ENCODE data around the gene TSPAN13.
A peak's percentile ranks its signal among the peaks of the same experiment; 100 is the strongest.

TSPAN13 gene

DNA sequence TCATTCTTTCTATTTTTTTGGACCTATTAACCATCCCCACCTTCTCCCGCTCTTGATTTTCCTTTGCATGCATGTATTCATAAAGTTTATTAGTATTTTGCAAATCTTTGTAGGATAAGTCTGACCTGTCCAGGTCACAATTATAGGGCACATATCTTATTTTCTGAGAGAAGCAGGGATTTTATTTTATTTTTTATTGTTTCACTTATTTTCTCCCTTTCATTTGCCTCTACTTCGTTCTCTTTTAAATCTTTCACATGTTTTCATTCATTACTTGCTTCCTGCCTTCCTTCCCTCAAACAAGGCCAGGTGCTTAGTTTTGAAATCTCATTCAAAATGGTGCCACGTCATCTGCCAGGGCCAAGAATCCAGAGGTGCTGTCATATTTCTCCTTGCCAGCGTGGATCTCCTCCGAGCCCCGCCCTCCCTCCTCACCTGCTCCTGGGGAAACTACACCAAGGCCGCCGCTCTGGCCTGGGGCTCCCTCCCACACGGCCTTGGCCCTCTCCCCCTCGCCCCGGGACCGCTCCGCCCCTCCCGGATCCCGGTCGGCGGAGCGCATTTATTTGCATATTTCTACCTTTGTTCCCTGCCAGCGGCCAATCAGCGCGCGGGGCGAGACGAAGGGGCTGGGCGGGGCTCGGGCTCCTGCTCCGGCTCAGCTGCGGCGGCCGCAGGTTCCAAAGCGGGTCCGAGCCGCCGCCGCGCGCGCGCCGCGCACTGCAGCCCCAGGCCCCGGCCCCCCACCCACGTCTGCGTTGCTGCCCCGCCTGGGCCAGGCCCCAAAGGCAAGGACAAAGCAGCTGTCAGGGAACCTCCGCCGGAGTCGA lies at the start of gene TSPAN13:
Gene TSPAN13 (plus strand): TSS at position 654 of the 830 bp plus-strand sequence. CDS start 213 bp downstream, outside the sequence.
- DNase-seq, result peak; percentile 81

GRCh38 chr7:16708511-16708910 lies 45.0 kb upstream of the TSPAN13 start:
- no peak for DNase-seq

GRCh38 chr7:16708980-16709379 lies 44.6 kb upstream of the TSPAN13 start:
- DNase-seq, result no peak

- DNase-seq, result no peak
These were observed 42.9 kb upstream of the TSPAN13 start for GRCh38 chr7:16710651-16711050.

GRCh38 chr7:16711730-16712129 lies 41.8 kb upstream of the TSPAN13 start:
- DNase-seq, result no peak

DNA sequence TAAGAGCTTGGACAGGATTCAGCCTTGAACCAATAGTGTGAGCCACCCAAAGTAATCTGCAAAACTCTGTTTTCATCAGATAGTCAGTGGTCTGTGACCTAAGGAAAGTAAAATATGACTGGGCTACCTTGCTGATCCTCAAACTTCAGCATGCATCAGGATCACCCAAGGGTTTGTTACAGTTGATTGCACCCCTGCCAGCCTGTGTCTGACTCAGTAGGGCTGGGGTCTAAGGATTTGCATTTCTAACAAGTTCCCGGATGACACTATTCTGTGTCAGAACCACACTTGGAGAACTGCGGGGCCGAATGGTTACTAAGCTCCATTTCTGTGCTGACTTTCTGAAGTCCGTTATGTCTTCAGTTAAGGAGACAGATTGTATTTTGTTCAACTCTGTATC lies 40.6 kb upstream of the TSPAN13 start:
- peak; percentile 19 for DNase-seq

DNA sequence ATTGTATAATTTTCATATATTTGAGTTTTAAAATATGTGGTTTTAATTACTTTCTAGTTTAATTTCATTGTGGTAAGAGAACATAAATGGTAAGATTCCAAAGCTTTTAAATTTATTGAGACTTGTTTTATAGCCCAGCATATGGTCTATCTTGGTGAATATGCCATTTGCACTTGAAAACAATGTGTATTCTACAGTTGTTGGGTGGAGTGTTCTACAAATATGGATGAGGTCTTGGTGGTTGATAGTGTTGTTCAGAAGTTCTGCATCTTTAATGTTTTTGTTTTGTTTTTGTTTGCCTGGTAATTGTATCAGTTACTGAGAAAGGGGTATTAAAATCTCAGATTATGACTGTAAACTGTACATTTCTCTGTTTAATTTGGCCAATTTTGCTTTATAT lies 37.6 kb upstream of the TSPAN13 start:
- no peak for DNase-seq

- DNase-seq, result no peak
These were observed 35.4 kb upstream of the TSPAN13 start for GRCh38 chr7:16718111-16718656.

DNA sequence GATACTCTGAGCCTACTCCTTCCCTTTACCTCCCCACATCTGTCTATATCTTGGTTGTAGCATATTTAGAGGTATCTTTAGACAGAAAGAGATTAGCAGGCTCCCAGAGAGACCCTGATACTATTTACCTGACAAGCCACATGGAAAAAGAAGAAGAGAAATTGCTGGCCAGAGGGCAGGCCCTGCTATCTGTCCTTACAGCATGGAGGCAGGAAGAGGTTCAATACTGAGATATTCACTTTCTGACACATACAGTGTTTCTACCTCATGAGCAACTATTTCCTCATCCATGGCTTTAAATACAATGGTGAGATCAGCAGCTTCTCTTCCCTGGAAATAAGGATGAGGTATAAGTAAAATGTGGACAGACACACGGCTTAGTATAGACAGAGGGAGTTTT lies 33.9 kb upstream of the TSPAN13 start:
- DNase-seq, result no peak

GRCh38 chr7:16721541-16721940 lies 32.0 kb upstream of the TSPAN13 start:
- peak; percentile 25 for DNase-seq

GRCh38 chr7:16724344-16724743 lies 29.2 kb upstream of the TSPAN13 start:
- no peak for DNase-seq

- DNase-seq, result no peak
These were observed 27.4 kb upstream of the TSPAN13 start for GRCh38 chr7:16726189-16726588.

- no peak for DNase-seq
These were observed 25.8 kb upstream of the TSPAN13 start for GRCh38 chr7:16727736-16728135.

DNA sequence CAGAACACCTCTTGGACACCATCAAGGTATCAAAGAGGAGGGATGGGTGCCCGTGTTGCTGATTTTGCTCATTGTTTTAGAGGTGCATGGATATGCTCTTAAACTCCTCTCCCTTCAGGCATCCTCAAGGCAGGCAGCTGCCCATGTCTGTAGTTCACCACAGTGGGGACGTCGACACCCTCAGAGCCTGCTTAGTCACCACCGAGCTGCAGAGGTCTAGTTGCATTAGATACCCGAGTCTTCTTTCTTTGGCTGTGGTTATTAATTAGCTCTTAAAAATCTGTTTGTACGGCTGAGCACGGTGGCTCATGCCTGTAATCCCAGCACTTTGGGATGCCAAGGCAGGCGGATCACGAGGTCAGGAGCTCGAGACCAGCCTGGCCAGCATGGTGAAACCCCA lies 24.7 kb upstream of the TSPAN13 start:
- no peak for DNase-seq

- DNase-seq, result no peak
These were observed 24.0 kb upstream of the TSPAN13 start for GRCh38 chr7:16729541-16729940.

GRCh38 chr7:16730937-16731336 lies 22.6 kb upstream of the TSPAN13 start:
- no peak for DNase-seq

- no peak for DNase-seq
These were observed 20.7 kb upstream of the TSPAN13 start for GRCh38 chr7:16732828-16733227.

- no peak for DNase-seq
These were observed 19.3 kb upstream of the TSPAN13 start for GRCh38 chr7:16734148-16734726.

- DNase-seq, result no peak
These were observed 18.5 kb upstream of the TSPAN13 start for GRCh38 chr7:16735020-16735419.

- no peak for DNase-seq
These were observed 15.4 kb upstream of the TSPAN13 start for GRCh38 chr7:16738011-16738688.

- DNase-seq, result no peak
These were observed 13.5 kb upstream of the TSPAN13 start for GRCh38 chr7:16739863-16740622.

DNA sequence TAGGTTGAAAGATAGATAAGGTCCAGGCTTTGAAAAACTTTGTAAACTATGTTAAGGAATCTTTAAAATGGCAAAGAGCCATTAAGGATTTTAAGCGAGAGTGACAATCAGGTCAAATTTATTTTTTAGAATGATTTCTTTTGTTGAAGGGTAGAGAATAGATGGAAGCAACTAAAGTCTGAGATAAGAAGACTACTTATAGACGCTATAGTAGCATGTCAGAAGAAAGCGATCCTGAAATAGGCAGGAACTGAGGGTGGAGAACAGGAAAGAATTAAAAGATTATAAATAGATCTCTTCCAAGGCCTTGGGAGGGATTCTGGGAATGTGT lies 13.0 kb upstream of the TSPAN13 start:
- no peak for DNase-seq

- no peak for DNase-seq
These were observed 12.6 kb upstream of the TSPAN13 start for GRCh38 chr7:16740996-16741395.
